GM18505 (cell line): ENCODE results near the gene TNIK.

ENCODE experiments used
- ATAC-seq: cut with Tn5 transposase; IDR thresholded peaks from one replicate; pipeline ENCODE4 v1.9.1; 2021; ENCODE audit not compliant: unreplicated experiment
- POLR2A ChIP-seq: IDR thresholded peaks from 4 replicates; pipeline ENCODE4 v1.6.1; 2011; ENCODE audit warnings: borderline replicate concordance; ENCODE audit not compliant: insufficient read depth, insufficient read length; ENCODE audit errors: extremely low read depth

Gene TNIK

DNA sequence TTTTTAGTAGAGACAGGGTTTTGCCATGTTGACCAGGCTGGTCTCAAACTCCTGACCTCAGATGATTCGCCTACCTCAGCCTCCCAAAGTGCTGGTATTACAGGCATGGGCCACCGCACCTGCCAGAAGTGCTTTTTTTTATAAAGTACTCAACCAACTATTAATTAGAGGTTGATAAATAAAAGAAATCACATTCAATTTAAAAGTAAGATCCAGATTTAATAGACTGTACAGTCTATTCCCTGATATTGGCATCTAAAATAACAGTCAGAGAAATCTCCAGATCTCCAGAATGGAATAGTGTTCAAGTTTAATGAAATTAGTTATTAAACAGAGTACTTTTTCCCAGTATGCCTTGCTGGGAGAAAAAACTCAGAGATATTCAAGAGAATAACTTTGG is 290.8 kb downstream of the TNIK start:
- no peak for TF ChIP-seq POLR2A
- no peak for ATAC-seq

DNA sequence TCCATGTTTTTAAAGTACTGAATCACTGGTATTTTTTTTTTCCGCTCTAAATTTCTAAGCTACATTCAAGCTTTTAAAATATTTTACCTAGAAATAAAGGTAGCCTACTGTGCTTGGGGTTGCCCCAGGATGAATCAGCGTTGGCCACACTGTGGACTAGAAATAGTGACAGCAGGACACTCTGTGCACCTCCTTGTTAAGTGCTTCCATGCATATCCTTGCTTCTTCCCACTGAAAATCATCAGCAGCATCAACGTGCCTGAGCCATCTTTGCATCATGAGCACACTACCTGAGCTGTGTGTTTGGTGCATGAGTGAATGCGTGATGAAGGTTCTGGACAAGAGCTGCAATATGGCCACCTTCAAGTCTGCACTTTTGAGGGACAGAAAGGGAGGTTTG is 291.7 kb downstream of the TNIK start:
- no peak for ATAC-seq
- TF ChIP-seq POLR2A: no peak

DNA sequence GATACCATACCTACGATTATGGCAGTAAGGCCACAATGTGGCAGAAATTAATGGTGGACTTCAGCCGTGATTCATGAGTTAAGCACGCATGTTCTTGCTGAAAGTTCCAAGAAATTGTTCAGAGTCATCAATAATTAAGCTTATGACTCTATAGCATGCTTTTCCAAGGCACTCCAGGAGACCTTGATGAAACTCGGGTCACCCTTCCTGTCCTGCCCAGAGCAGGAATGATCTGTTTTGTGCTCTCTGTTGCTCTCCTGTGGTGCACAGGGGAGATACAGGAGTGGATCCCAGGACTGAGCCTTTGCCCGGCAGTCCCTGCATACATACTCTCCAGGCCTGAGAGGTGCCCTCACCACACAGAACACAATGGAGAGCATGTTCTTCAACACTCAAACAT is 292.1 kb downstream of the TNIK start:
- no peak for ATAC-seq
- TF ChIP-seq POLR2A: no peak

DNA sequence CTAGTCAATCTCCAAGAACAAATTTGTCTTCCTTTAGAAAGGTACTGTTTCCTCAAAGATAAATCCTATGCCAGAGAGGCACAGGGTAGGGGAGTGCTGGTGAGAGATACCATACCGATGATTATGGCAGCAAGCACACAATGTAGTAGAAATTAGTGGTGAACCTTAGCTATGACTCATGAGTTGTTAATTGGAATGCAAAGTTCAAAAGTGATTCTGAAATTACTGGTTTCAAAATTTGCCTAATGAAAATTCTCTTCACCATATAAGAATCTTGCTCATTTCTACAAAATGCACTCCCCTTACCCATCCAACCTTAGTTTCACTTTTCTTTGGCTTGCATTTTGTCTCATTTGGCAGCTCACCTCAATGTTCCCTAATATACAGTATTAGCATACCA is 294.2 kb downstream of the TNIK start:
- ATAC-seq: no peak
- TF ChIP-seq POLR2A: no peak

DNA sequence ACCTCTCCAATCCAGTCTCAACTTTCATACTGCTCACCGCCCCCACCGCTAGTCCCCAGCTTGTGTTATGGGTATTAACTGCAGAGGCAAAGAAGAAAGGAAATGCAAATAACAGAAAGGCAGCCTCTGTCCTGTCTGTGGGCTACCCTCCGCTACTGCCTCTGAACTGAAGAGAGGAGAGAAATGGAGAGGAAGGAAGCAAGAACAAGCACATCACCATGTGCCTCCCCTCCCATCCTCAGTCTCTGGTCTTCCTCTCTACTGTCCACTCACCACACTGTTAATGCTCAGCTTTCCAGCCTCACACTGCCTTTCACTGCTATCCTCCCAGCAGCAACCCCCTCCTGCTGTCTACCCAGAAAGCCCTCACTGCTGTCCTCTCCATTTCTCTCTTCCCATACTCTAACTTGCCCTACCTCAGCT is 294.7 kb downstream of the TNIK start:
- TF ChIP-seq POLR2A: no peak
- ATAC-seq: no peak

DNA sequence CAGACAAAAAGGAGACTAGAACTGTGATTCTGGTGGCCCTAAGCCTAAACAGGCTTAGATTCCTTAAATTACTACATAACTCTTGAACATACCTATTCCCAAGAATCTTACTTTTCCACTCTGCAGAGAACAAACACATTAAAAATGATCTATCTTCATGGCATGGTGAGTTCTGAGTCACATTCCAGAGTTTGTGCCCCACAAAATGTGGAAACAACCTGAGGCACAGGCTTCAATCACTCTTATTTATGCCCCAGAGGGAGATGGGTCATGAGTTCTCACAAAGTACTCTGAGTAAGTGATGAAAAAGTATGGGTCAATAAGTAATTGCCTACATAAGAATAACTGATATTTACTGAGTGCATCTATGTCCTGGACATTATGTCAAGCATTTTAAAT is 296.1 kb downstream of the TNIK start:
- no peak for TF ChIP-seq POLR2A
- ATAC-seq: no peak

DNA sequence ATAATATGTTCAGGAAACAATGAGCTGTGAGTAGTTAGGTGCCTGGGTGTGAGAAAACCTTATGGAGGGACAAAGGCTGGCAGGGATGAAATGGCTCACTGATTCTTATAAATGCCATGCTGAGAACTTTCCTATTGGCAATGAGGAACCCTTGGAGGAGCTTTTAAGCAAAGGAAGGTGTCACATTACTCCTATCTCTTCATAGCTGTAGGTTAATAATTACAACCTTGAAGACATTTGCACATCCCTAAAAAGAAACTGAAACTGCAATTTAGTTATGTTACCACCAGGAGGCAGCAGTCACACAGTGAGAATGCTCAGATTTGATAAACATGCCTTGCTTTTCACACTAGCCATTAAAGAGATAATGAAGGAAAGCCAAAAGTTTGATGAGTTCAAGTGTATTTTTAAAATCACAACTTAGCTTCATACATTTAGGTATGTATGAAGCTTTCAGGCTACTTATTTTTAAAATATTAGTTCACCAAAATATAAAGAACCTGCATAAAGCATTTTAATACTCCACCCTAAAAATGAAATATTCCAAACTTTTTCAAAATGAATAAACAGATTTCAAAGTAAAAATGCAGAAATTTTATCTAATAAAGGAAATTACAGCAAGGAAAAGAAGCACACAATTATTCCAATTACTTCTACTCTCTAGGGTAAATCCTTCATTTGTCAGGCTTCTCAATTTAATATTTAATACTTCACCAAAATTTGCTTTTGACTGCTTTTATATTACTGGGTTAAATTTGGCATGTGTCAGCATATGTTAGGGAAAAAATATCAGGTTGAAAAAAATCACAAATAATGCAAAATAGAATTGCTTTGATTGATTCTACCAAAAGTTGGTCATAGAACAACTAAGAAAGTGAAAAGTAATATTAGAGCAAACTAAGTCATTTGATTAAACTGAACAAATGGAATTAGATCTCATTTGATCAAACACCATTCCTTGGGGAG is 296.8 kb downstream of the TNIK start:
- TF ChIP-seq POLR2A: no peak
- ATAC-seq: no peak

DNA sequence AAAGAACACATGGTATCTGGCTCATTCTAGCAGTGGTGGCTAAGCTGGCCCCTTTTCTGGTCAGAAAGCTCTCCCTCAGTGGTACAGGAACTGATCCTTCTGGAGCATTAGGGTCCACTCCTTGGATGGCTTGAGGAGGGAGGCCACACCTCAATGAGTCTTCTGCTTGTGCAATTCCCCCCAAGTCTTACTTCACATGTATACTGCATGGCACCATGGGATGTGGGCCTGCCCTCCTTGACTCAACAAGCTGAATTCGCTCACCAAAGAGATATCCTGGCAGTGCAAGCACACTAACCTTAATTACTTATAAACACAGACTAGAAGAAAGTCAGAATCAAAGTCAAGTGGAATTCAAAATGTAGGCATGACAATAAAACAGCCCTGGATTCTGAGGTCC is 299.9 kb downstream of the TNIK start:
- no peak for ATAC-seq
- TF ChIP-seq POLR2A: no peak

DNA sequence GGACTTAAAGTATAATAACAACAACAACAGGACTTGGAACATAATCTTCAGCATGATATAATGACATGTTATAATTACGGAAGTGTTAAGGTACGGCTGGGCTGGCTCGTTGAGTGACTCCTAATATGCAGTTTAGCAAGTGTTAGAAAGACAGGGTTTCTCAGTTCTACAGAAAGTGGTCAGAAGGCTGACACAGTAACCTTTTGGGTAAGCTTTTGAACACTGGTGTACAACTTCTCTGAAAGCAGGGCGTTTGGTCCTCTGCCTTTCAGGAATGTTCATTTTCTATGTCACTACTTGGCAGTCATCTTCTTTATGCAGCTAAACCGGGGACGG is 300.4 kb downstream of the TNIK start:
- no peak for TF ChIP-seq POLR2A
- ATAC-seq: no peak

DNA sequence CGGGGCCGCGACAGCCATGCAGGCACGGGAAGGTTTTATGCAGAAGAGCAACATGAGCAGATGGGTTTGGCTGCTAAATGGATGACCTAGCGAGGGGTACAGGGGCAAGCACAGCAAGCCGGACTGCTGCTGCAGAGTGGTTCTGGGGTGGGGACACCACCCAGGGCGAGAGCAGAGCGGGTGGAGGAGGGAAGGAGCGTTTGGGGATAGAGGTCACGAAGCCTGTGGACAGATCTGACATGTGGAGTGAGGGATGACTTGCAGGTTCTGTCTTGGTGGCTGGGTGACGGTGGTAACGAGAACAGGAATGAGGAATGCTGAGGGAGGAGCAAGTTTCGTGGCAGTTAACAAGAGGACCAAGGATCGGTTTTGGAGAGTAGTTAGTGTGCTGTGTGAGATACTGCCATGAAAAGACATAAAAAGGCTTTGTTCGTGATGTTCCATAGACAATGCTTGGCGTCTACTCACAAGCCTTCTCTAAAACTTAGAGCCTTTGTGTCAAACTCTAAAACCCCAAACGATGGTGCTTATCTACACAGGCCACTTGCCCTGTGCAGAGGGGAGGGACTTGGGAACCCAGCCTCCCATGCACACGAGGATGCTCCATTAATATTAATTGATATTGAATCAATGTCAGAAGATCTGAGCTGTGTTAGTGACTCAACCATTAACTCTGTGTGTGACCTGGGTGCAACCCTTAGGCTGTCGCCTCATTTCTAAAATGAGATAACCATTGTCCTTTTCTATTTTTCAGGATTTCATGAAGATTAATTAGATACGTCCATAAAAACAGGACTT is 301.0 kb downstream of the TNIK start:
- ATAC-seq: no peak
- TF ChIP-seq POLR2A: no peak

DNA sequence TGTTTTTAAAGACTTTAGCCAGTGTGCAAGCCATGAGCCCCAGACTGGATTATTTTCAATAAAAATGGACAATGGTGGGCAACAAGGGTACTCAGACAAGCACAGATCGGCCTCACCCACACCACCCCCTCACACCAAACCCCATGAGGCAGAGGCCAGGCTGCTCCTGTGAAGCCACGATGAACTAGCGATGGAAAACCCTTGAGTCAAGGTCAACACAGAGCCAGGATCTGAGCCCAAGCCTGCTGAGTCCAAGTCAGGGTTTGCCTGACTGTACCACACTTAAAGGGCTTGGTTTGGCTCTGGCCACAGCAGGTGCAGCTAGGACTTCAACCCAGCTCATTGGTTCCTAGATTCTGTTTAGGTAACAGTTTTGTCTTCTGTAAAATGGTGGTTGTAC is 302.2 kb downstream of the TNIK start:
- no peak for ATAC-seq
- TF ChIP-seq POLR2A: no peak

DNA sequence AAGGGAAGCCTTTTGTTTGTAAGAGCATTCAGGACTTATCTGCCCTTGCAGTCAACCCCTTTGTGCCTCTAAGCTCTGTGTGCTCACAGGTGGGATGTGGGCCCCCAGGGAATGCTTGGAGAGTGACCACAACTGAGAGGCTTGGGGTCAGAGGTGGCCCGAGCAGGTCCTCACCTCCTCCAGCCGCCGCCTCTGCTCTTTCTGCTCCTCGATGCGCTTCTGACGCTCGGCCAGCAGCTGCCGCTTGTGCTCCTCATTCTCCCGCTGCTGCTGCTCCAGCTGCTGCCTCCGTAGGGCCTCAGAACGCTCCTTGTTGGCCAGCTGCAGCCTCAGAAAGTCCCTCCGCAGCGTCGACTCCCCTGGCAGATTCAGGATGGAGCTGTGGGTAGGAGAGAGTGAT is 302.9 kb downstream of the TNIK start:
- ATAC-seq: no peak
- TF ChIP-seq POLR2A: no peak

DNA sequence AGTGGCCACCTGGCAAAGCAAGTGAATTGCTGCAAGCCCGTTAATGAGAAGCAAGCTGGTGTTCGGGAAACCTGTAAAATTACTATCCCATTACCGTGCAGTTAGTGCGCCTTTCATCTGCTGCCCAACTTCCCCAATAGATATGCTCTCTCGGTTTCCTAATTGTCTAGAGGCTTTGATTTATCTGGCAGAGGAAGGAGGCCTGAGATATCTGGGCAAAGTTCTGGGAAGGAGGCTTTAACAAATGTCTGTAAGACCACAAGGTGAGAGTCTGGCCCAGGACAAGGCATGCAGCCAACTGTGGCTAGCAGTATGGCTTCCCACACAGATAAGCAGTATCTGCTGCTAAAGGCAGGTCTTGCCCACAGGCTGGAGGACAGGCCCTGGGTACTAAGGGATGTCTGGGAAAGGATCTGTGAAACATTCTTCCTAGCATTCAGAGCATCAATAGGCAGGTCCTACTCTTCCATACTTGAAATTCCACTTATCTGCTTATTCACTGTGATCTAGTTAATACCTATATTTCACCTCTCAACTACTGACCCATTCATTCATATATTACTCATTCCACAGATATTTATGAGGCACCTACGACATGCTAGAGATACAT is 303.7 kb downstream of the TNIK start:
- TF ChIP-seq POLR2A: no peak
- ATAC-seq: no peak
